Fibroblast of lung (primary cell): ENCODE measurements around the gene NOP56. TPM values are rescaled to one million over a fixed set of nuclear protein-coding genes. Genes with fewer than 3 reads are reported as not detected.

Experiments used
- DNase-seq, 2 donors: peaks; one replicate each; pipeline versions ENCODE4 v3.0.0 to v3.0.0-alpha.2; 2010; ENCODE audit warnings: low read depth in 2 of 2
- H2AFZ ChIP-seq: 2 replicates; pipeline ENCODE4 v1.5.1; 2012; ENCODE audit warnings: low read length, control low read depth, inconsistent platforms
- H3K27ac ChIP-seq: 2 replicates; pipeline ENCODE4 v1.5.1; 2011; ENCODE audit warnings: low read length, control low read depth; ENCODE audit not compliant: insufficient read depth
- H3K27me3 ChIP-seq: 2 replicates; pipeline ENCODE4 v1.5.1; 2011; ENCODE audit warnings: mild to moderate bottlenecking, low read length; ENCODE audit not compliant: control insufficient read depth, insufficient read depth
- H3K36me3 ChIP-seq: 2 replicates; pipeline ENCODE4 v1.5.1; 2011; ENCODE audit warnings: low read length; ENCODE audit not compliant: control insufficient read depth, insufficient read depth
- H3K4me1 ChIP-seq: 2 replicates; pipeline ENCODE4 v1.5.1; 2011; ENCODE audit warnings: low read length; ENCODE audit not compliant: control insufficient read depth, insufficient read depth; ENCODE audit errors: extremely low read depth
- H3K4me2 ChIP-seq: 2 replicates; pipeline ENCODE4 v1.5.1; 2011; ENCODE audit warnings: low read length, control low read depth; ENCODE audit not compliant: insufficient read depth; ENCODE audit errors: extremely low read depth
- H3K4me3 ChIP-seq, 4 experiments: fragments of 200-600 bp in 1 of 4; sonication (generic) in 1 of 4; replicated peaks in 1 of 4; 2 replicates each; pipeline ENCODE4 v1.5.1; 2011 to 2016; ENCODE audit warnings: low read length in 4 of 4, low read depth in 3 of 4, mild to moderate bottlenecking in 3 of 4, control low read depth in 2 of 4, inconsistent platforms in 1 of 4, mixed read lengths in 1 of 4; ENCODE audit not compliant: insufficient read depth in 1 of 4; ENCODE audit errors: control extremely low read depth in 1 of 4
- H3K79me2 ChIP-seq: 2 replicates; pipeline ENCODE4 v1.5.1; 2012; ENCODE audit warnings: mild to moderate bottlenecking, low read length, inconsistent platforms; ENCODE audit not compliant: control insufficient read depth, insufficient read depth
- H3K9ac ChIP-seq: 2 replicates; pipeline ENCODE4 v1.5.1; 2011; ENCODE audit warnings: mild to moderate bottlenecking, low read length, control low read depth; ENCODE audit not compliant: insufficient read depth
- H3K9me3 ChIP-seq: 2 replicates; pipeline ENCODE4 v1.5.1; 2012; ENCODE audit warnings: low read depth, low read length; ENCODE audit not compliant: control insufficient read depth, insufficient read depth
- H4K20me1 ChIP-seq: 2 replicates; pipeline ENCODE4 v1.5.1; 2011; ENCODE audit warnings: low read length; ENCODE audit not compliant: control insufficient read depth, insufficient read depth; ENCODE audit errors: extremely low read depth
- CTCF ChIP-seq, 2 donors: IDR thresholded peaks in 1 of 2; conservative IDR thresholded peaks in 1 of 2; 1 replicate in 1 of 2; 2 replicates in 1 of 2; pipeline ENCODE4 v1.5.1; 2011 to 2012; ENCODE audit warnings: low read length in 2 of 2, control low read depth in 1 of 2, inconsistent platforms in 1 of 2, low read depth in 1 of 2, mild to moderate bottlenecking in 1 of 2
- EZH2 ChIP-seq: IDR thresholded peaks from 2 replicates; pipeline ENCODE4 v1.5.1; 2012; ENCODE audit warnings: low read length, control low read depth, mild to moderate bottlenecking; ENCODE audit errors: missing control alignments
- polyA plus RNA-seq, 2 donors: library from polyadenylated mRNA; depleted of rRNA in 1 of 2; stranded (reverse) in 1 of 2; unstranded in 1 of 2; fragments of >200 nt; gene quantifications; 2 replicates each; pipeline ENCODE4 v1.2.1, GENCODE V29; 2011 to 2012; ENCODE audit warnings: missing spikeins in 1 of 2
- total RNA-seq: library from RNA; depleted of rRNA; stranded (reverse); fragments of >200 nt; gene quantifications from 2 replicates; pipeline ENCODE4 v1.2.1, GENCODE V29; 2014

Gene NOP56
- total and polyA plus RNA-seq, 2 donors (not counting 1 experiment from before 2014, with no cell fraction given), result 108 to 117 TPM

- Histone ChIP-seq H3K9ac (no peak overlapping the region), H3K9me3 (no peaks in the 10 kb centered on the region), H3K4me1 (no peaks in the 10 kb centered on the region), H3K4me3 (no peak overlapping the region), H2AFZ (no peak overlapping the region), H4K20me1 (no peaks in the 10 kb centered on the region), H3K79me2 (no peaks in the 10 kb centered on the region), H3K27me3 (peaks cover 2% of the 10 kb centered on the region), H3K4me2 (no peak overlapping the region), H3K27ac (no peak overlapping the region), H3K36me3 (no peaks in the 10 kb centered on the region)
- TF ChIP-seq CTCF (conservative IDR thresholded peaks at IDR 0.05 in 1 of 2, IDR thresholded peaks at IDR 0.05 in 1 of 2; ENCODE audit: low read depth in 1 of 2, low read length in 2 of 2) (no peak), EZH2 (no peak)
- DNase-seq, result no peak
Measured at GRCh38 chr20:2610326-2610725, 42.1 kb upstream of the NOP56 start.

- H3K27ac ChIP-seq, result no peak overlapping the region
- peaks cover 2% of the 10 kb centered on the region for H3K27me3 ChIP-seq
- H4K20me1 ChIP-seq, result no peaks in the 10 kb centered on the region
- no peak overlapping the region for H3K4me3 ChIP-seq
- H2AFZ ChIP-seq, result no peak overlapping the region
- no peaks in the 10 kb centered on the region for H3K36me3 ChIP-seq
- H3K9ac ChIP-seq, result no peak overlapping the region
- H3K4me2 ChIP-seq, result no peak overlapping the region
- DNase-seq, result no peak
- H3K79me2 ChIP-seq, result no peaks in the 10 kb centered on the region
- no peaks in the 10 kb centered on the region for H3K4me1 ChIP-seq
- TF ChIP-seq CTCF (conservative IDR thresholded peaks at IDR 0.05 in 1 of 2, IDR thresholded peaks at IDR 0.05 in 1 of 2; ENCODE audit: low read depth in 1 of 2, low read length in 2 of 2), result no peak
- TF ChIP-seq EZH2, result no peak
- no peaks in the 10 kb centered on the region for H3K9me3 ChIP-seq
Measured at GRCh38 chr20:2610941-2611720, 41.3 kb upstream of the NOP56 start.

DNA sequence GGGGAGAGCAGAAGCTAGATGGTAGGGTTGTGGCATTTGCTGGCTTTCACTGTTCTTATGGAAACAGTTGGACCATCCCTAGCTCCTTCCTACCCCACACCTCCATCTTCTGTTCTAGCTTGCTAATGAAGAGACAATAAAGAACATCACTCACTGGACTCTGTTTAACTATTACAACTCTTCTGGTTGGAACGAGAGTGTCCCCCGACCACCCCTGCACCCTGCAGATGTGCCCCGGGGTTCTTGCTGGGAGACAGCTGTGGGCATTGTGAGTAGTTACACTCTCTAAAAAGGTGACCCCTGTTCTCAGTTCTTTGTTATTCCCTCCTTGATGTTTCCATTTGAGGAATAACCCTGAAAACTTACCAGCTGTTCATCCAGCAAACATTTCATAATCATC lies 40.4 kb upstream of the NOP56 start:
- Histone ChIP-seq H3K36me3 (no peaks in the 10 kb centered on the region), H2AFZ (no peak overlapping the region), H4K20me1 (no peaks in the 10 kb centered on the region), H3K9ac (no peak overlapping the region), H3K27ac (no peak overlapping the region), H3K4me3 (no peak overlapping the region), H3K79me2 (no peaks in the 10 kb centered on the region), H3K9me3 (no peaks in the 10 kb centered on the region), H3K27me3 (peaks cover 4% of the 10 kb centered on the region), H3K4me1 (no peaks in the 10 kb centered on the region), H3K4me2 (no peak overlapping the region)
- DNase-seq, result no peak
- TF ChIP-seq CTCF (conservative IDR thresholded peaks at IDR 0.05 in 1 of 2, IDR thresholded peaks at IDR 0.05 in 1 of 2; ENCODE audit: low read depth in 1 of 2, low read length in 2 of 2) (no peak), EZH2 (no peak)
